Vagina (tissue), 2 donors: ENCODE results near the gene MAPK14.

ENCODE experiments used
- POLR2A ChIP-seq, 2 donors: fragments of 450-650 bp; IDR thresholded peaks; one replicate each; pipeline ENCODE4 v1.6.1; 2017; ENCODE audit warnings: antibody characterized with exemption in 2 of 2, mild to moderate bottlenecking in 2 of 2, moderate library complexity in 2 of 2
- POLR2AphosphoS5 ChIP-seq, 2 donors: sonication (generic); formaldehyde crosslinking; IDR thresholded peaks; one replicate each; pipeline ENCODE4 v1.9.0; 2017; ENCODE audit warnings: antibody characterized with exemption in 2 of 2, mild to moderate bottlenecking in 2 of 2, low read depth in 1 of 2; ENCODE audit not compliant: insufficient read depth in 1 of 2
- TF ChIP-seq, protein P1 (sequence below), 3 experiments: fragments of 450-650 bp in 2 of 3; fragments of 200-600 bp in 1 of 3; sonication (generic) in 1 of 3; IDR thresholded peaks; one replicate each; pipeline ENCODE4 v1.5.1; 2017 to 2019; ENCODE audit warnings: antibody characterized with exemption in 3 of 3, mild to moderate bottlenecking in 2 of 3, moderate library complexity in 2 of 3

DNA sequence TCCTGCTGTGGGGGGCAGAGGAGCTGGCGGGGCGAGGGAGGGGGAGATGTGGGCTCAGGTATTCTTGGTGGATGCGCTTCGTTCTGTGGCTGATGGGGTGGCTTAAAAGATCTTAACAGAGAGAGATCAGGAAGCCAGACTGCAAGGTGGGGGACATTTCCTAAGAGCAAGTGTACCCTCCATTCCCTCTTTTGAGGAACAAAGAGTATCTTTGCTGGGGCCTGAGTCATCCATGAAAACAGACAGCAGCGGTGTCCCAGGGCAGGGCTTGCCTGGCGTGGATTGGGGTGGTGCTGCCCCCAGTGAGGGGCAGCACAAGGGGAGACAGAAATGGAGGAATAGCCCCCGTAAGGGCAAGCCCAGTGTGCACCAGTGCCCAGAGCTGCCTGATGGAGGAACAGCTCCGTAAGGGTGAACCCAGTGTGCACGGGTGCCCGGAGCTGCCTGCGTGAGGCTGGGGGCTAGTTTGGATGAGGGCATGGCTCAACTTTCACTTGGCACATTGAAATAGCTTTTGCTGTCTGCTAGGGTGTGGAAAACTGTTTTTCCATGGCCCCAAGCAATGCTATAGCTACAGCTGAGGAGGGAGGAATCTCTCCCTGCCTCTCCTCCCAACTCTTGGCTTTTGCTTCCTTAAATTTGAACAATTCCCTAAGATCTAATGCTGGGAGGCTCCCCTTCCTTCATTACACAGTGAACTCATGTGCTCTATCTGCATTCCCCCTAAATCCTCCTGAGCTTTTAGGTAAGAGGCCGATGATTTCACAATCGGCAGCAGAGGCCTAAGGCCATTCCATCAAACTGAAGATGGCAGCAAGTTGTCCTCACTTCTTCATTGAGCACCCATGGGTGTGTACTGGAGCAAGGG, 115.6 kb downstream of the MAPK14 start:
- TF ChIP-seq, protein P1, sequence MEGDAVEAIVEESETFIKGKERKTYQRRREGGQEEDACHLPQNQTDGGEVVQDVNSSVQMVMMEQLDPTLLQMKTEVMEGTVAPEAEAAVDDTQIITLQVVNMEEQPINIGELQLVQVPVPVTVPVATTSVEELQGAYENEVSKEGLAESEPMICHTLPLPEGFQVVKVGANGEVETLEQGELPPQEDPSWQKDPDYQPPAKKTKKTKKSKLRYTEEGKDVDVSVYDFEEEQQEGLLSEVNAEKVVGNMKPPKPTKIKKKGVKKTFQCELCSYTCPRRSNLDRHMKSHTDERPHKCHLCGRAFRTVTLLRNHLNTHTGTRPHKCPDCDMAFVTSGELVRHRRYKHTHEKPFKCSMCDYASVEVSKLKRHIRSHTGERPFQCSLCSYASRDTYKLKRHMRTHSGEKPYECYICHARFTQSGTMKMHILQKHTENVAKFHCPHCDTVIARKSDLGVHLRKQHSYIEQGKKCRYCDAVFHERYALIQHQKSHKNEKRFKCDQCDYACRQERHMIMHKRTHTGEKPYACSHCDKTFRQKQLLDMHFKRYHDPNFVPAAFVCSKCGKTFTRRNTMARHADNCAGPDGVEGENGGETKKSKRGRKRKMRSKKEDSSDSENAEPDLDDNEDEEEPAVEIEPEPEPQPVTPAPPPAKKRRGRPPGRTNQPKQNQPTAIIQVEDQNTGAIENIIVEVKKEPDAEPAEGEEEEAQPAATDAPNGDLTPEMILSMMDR (IDR thresholded peaks at IDR 0.05): no peak
- TF ChIP-seq POLR2A (IDR thresholded peaks at IDR 0.05) (no peak), POLR2AphosphoS5 (IDR thresholded peaks at IDR 0.05; ENCODE audit: insufficient read depth in 1 of 2, low read depth in 1 of 2) (no peak)
